AG10803 (cell line): Measurements from ENCODE around the gene CNIH2.
"Not testable (repeated sequence)": the region's sequence is repeated elsewhere in the genome, so short reads cannot be mapped to it uniquely, and the experiment has no call there.

Source experiments
- DNase-seq: peaks from one replicate; pipeline ENCODE4 v3.0.0; 2010; ENCODE audit warnings: low read depth
- H3K4me3 ChIP-seq: 2 replicates; pipeline ENCODE4 v1.5.1; 2011; ENCODE audit warnings: mild to moderate bottlenecking, low read length, control low read depth
- CTCF ChIP-seq: conservative IDR thresholded peaks from 2 replicates; pipeline ENCODE4 v1.5.1; 2011; ENCODE audit warnings: mild to moderate bottlenecking, low read length, control low read depth, inconsistent platforms

CNIH2 gene

GRCh38 chr11:66316849-66317251, 38.9 kb downstream of the CNIH2 start, which contains the start of gene CD248:
CD248 (minus strand) TSS chr11:66317044; CDS start chr11:66317027, 17 bp downstream.
- TF ChIP-seq CTCF, result no peak
- peak; percentile 84 for DNase-seq
- peak within 1 kb of the TSS; percentile 93 for H3K4me3 ChIP-seq

GRCh38 chr11:66317322-66317722, 39.3 kb downstream of the CNIH2 start:
- H3K4me3 ChIP-seq, result peak overlapping the region; percentile 93
- peak; percentile 76 for DNase-seq
- no peak for TF ChIP-seq CTCF

- H3K4me3 ChIP-seq, result peak overlapping the region; percentile 93
- peak; percentile 89 for DNase-seq
- TF ChIP-seq CTCF, result no peak
These were observed 40.0 kb downstream of the CNIH2 start for GRCh38 chr11:66317723-66318599.

DNA sequence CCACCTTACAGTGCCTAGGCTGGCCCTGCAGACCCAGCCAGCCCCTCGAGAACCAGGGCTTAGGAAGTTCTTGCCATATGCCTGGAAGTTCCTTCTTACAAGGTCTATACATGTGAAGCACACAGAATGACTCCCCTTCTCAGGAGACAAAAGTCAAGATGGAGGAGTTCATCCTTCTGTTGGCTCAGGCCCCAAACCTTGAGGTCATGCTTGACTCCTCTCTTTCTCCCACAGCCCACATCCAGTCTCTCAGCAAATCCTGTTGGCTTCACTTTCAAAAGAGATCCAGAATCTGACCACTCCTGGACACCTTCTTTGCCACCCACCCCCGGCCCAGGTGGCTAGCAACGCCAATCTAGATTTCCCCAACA, 40.6 kb downstream of the CNIH2 start:
- no peak for DNase-seq
- H3K4me3 ChIP-seq, result no peak overlapping the region
- TF ChIP-seq CTCF, result no peak

- DNase-seq, result not testable (repeated sequence)
These were observed 42.3 kb downstream of the CNIH2 start for GRCh38 chr11:66320289-66320688.

DNA sequence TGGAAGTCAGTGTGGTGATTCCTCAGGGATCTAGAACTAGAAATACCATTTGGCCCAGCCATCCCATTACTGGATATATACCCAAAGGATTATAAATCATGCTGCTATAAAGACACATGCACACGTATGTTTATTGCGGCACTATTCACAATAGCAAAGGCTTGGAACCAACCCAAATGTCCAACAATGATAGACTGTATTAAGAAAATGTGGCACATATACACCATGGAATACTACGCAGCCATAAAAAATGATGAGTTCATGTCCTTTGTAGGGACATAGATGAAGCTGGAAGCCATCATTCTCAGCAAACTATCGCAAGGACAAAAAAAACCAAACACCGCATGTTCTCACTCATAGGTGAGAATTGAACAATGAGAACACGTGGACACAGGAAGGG, 42.8 kb downstream of the CNIH2 start:
- DNase-seq, H3K4me3 ChIP-seq: not testable (repeated sequence)

More at GRCh38 chr11:66320289-66320688, 42.3 kb downstream of the CNIH2 start:
- not testable (repeated sequence) for H3K4me3 ChIP-seq

- TF ChIP-seq CTCF, result no peak
- peak; percentile 21 for DNase-seq
- no peak overlapping the region for H3K4me3 ChIP-seq
These were observed 43.6 kb downstream of the CNIH2 start for GRCh38 chr11:66321606-66322005.

DNA sequence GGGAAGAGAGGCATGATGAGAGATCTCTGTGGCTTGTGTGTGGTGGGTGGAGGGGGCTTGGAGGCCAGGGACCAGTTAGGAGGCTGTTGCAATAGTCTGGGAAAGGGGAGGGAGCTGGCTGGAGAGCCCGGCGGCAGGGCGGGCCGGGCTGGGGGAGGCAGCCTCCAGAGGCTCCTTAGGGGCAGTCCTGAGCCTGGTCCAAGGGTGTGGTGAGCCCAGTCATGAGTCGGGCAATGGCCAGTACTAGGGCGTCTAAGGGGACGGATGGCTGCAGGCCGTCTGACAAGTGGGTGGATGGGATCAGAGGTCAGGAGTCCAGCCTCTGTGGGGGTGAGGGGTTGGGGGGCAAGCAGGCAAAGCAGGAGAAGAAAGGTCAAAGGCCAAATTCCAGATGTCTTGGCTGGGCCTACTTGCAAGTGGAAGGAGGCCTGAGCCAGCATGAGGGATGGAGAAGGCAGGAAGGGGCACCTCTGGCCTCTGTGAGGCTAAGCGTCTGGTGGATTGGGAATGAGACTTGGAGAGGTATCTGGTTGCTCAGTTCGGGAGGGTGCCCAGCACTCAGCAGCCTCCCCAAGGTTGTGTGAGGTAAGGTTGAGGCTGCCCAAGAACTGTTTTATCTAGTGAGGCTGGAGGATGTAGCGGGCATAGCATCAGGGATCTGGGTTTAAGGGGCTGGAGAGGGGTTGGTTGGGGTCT, 44.9 kb downstream of the CNIH2 start:
- DNase-seq, result peak; percentile 71
- no peak overlapping the region for H3K4me3 ChIP-seq
- TF ChIP-seq CTCF, result no peak
